Thoracic aorta endothelial cell (primary cell): ENCODE data around the gene MSX2. TPM values are rescaled to one million over a fixed set of nuclear protein-coding genes. Genes with fewer than 3 reads are reported as not detected.

Experiments
- small RNA-seq: library from RNA; depleted of rRNA; stranded (forward); fragments of <200 nt; gene quantifications from one replicate; pipeline ENCODE3, GENCODE V24; 2012
- total RNA-seq: library from RNA; depleted of rRNA; stranded (reverse); fragments of >200 nt; gene quantifications from 2 replicates; pipeline ENCODE4 v1.2.3, GENCODE V29; 2012

Gene MSX2
- total RNA-seq, result 0.13 and 0.79 TPM in 2 replicates

GRCh38 chr5:174724484-174725260, at the start of gene MSX2:
Gene MSX2, plus strand, starts transcription at chr5:174724582. Its CDS starts 78 bp downstream, at chr5:174724660.

Small RNAs within 50 kb of the gene (small RNA-seq; reads per million reads assigned to genes)
- gene MIR4634, result not detected
